ENCODE measurements around the gene LANCL2.

The LANCL2 gene

DNA sequence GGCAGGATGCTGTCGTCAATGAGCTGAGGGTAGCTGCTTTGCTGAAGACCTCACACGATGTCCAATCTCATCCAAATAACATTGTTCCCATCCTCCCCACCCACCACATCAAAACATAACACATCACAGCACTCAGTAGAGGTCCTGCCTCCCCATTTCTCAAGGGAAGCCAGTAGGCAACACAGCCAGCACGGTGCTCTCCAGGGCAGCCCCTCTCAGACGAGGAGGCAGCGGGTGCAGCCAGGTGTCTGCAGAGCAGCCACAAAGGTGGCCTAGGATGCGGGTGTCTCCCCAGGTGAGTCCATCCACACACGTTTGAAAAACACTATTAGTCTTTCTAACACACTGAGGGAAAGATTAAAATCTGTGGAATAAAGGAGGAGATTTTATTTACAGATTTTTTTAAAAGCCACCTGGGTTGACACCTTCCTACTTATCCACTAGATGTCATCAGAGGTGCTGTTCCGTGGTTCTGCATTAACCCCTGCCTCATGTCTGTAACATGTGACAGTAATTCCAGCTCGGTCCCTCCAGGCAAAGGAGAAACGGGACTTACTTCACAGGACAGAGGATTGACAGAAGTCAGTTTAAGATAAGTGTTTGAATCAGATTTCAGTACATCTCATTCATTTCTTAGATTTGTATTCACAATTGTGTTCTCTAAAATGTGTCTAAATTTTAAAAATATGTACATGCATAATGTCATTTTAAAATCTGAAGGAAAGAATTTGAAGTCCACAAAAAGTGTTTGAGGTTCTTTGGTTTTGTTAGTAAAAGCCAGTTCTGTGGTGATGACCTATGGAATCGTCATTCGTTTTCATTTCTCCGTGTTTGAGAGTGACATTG lies 68.0 kb downstream of the LANCL2 start:
- no peak for DNase-seq (ENCODE audit: extremely low read depth in 1 of 2, low read depth in 1 of 2)

DNA sequence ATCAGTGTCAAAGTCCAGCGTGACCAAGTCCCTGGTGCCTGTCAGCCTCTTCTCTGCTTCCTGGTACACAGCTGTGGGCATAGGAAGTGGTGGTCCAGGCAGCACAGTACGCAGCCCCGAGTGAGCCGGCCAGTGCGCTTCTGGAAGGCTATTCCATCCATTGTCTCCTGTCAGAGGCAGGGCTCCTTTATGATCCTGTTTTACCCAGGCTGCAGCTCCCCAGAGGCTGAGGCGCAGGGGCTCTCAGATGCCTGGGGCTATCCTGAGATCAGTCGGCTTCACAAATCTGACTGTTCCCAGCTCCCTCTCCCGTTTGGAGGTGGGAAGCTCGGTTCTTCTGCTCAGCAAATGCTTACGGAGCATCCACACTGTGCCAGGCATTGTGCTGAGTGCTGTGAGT lies 70.3 kb downstream of the LANCL2 start:
- no peak for DNase-seq (ENCODE audit: extremely low read depth in 1 of 2, low read depth in 1 of 2)

DNA sequence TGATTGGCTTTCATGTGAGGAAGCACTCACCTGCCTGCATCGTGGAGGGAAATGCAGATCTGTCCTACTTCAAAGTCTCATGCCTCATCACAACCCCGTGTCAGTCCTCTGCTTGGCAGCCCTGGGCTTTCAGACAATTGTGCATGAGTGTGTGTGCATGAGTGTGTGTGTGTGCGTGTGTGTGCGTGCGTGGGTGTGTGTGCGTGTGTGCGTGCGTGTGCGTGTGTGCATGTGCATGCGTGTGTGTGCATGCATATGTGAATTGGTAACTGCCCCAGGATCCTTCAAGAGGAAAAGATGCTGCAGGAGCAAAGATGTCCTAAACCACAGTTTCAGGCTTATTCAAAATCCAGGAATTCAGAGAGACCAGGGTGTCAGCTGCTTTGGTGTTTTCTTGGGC lies 71.3 kb downstream of the LANCL2 start:
- no peak for DNase-seq (ENCODE audit: extremely low read depth in 1 of 2, low read depth in 1 of 2)

DNA sequence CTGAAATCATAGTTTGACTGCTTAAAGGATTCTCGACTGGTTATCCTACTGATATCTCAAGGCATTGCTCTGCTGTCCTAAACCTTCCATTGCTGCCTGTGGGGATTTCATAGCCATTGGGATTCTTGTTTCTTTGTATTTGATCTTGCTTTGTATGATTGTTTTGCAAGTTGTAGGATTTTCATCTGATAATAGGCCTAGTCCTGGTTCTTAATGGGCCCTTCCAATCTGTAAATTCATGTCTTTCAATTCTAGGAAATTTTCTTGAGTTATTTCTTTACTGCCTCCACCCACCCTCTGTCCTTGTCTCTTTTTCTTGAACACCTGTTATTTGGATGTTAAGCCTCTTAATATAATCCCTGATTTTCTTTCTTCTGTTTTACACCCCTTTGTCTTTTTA lies 72.2 kb downstream of the LANCL2 start:
- no peak for DNase-seq (ENCODE audit: extremely low read depth in 1 of 2, low read depth in 1 of 2)

DNA sequence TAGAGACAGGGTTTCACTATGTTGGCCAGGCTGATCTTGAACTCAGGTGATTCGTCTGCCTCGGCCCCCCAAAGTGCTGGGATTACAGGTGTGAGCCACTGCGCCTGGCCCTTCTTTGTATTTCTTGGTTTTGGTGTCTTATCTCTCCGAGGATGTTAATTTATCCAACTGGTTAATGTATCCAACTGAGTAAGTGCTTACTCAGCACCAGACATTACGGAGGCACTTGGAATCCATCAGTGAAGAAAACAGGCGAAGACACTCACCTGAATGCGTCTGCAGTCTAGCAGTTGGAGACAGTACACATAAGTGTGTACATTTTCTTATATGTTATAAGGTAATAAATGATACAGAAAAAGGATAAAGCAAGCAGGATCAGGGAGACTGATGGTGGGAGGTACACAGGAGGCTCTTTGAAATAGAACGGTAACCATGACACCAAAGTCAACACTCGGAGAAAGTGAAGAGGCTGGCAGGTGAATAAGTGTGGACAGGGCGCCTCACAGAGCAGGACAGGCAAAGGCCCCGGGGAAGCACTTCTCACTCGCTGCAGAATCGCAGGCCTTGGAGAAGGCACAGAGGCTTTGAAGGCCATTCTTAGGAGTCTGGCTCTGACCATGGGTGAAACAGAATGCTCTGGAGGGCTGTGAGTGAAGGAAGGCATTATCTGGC lies 73.1 kb downstream of the LANCL2 start:
- DNase-seq (ENCODE audit: extremely low read depth in 1 of 2, low read depth in 1 of 2): no peak

DNA sequence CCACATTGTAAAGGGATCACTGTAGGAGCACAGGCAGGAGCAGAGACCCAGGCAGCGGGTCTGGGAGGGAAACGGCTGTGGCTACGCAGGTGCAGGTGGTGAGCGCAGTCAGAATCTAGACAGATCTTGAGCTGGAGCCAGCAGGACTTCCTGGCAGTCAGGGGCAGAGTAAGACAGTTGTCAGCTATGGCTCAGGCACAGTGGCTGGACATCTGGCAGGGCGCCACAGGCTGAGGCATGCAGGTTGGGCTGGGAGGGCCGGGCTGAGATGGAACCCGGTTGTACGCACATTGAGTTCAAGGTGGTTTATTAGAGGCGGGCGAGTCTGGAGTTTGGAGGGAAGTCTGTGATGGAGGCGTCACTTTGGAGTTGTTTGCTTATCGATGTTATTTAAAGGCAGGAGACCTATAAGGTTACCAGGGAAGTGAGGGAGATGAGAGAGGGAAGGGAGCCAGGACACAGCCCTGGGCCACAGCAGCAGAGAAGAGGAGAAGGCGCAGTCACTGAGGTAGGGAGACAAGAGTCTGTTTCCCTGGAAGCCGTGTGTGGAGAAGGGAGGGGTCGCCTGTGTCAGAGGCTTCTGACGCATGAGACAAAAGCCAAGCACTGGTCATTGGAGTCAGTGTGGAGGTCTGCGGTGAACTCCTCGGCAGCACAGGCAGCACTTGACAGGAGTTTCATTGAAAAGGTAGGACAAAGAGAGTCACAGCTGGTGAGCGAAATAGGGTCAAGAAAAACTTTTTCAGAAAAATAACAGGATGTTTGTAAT lies 73.8 kb downstream of the LANCL2 start:
- DNase-seq (ENCODE audit: extremely low read depth in 1 of 2, low read depth in 1 of 2): no peak

DNA sequence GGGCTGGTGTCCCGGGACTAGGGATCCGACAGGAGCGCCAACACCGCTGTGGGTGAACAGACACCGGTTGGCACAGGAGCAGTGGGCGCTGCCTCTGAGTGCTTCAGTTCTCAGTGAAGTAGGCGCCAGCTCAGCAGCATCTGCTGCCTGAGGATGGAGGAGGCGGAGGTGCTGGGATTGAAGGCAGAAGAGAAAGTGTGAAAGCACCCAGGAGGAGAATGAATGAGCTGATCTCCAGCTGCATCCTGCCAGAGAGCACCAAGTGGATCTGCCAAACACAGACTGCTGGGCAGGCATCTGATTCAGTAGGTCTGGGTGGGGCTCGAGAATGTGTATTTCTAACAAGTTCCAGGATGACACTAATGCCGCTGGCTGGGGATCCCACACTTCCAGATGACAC lies 74.5 kb downstream of the LANCL2 start:
- no peak for DNase-seq (ENCODE audit: extremely low read depth in 1 of 2, low read depth in 1 of 2)

DNA sequence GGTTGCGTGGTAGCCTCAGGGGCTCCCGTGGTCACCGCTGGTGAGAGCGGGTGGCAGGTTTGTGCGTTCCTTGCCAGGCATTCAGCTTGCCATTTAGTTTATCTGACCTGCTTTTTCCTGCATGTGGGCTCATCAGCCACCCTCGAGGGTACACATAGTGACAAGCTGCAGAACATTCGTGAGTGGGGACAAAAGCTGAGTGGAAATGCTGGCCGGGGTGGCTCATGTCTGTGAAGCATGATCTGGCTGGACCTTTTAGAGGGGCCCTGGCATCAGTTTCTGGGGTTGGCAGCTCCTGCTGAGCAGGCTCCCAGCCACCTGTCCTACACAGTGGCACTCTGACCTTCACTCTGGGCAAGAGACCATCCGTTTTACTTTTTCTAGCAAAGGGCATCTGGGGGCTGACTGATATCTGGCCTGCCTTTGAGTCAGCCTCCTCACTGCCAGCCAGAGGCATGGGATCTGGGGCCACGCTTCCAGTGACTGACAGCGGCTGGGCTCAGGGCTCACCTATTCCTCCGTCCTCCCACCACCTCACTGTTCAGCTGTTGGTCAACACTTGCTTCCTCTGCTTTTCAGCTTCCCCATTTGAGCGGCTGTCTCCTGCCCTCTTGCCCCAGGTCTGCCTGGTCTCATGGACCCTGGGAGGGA lies 75.0 kb downstream of the LANCL2 start:
- no peak for DNase-seq (ENCODE audit: extremely low read depth in 1 of 2, low read depth in 1 of 2)

DNA sequence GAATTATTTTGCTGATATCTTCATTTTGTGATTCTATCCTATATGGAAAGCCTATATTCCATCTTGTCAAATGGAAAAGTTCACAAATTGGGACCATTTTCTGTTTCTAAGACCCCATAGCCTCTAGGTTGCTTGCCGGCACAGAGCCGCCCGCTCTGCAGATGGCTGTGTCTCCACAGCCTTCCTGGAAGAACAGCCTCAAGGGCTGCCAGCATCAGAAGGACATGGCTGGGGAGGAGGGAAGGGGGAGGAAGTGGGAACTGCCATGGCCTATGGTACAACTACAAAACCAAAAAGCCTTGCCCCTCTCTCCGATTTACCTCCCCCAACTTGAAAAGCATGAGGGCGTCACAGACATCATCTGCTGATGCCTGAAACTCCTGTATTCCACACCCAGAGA lies 75.9 kb downstream of the LANCL2 start:
- no peak for DNase-seq (ENCODE audit: extremely low read depth in 1 of 2, low read depth in 1 of 2)

DNA sequence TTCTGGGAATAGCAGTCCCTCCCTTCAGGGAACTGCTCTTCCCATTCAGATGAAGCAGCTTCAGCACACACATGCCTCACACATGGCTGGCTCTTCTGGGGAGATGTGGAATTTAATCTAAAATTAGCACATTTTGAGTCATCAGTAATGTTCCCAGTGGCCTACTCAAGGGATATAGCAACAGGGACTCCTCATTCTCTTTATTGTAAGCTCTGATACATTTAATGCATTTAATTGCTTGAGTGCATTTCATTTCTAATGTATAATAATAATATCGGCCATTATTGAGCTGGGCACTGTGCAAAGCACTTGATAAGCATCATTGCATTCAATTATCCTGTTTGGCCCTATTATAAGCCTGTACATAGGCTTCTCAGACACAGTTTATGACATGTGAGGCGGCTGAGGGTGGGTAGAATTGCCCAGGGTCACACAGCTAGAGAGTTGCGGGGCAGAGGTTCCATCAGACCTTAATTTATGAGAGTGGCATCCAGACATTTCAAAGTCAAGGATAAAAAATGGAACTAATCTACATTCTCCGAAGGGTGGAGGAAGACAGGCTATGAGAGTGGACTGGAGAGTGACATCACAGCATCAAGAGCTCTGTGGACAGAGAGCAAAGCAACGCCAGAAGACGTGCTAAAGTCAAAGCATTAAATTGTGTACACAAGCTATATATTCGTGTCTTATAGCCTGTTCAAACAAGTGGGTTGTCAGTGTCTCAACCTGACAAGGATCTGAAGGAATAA lies 76.8 kb downstream of the LANCL2 start:
- no peak for DNase-seq (ENCODE audit: extremely low read depth in 1 of 2, low read depth in 1 of 2)

DNA sequence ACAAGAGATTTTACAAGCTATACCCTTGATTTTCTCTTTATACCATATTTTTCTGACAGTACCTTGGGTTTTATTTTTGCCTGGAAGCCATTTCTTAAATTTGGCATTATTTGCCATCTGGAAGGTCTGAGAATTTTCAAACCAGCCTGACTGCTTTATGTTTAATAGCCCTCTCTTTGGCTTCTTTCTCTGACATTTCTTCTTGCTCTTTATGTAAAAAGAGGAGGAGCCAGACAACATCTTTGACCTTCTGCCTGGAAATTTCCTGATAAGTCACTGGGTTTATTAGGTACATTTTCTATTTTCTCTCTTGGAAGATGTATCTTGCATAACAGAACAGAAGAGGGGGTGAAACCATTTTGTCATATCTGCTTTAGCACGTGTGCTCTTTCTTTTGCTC lies 79.6 kb downstream of the LANCL2 start:
- no peak for DNase-seq (ENCODE audit: extremely low read depth in 1 of 2, low read depth in 1 of 2)

DNA sequence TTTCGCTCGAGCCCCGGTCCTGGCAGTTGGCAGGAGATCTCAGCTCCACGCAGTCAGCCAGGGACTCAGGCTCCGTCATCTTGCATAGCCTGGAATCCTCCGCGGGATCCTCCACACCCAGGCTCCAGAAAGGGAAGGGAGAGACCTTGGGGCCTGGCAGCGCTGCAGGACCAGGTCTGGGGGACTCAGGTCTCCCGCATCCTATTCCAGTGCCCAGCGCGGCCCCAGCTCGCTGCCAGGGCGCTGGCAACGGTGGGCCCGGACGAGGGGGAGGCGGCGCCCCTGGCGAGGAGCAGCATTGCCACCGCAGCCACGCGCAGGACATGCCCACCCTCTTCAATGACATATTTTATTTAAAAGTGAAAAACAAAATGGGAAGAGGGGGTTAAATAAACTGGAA lies 83.4 kb downstream of the LANCL2 start:
- DNase-seq (ENCODE audit: extremely low read depth in 1 of 2, low read depth in 1 of 2): no peak

DNA sequence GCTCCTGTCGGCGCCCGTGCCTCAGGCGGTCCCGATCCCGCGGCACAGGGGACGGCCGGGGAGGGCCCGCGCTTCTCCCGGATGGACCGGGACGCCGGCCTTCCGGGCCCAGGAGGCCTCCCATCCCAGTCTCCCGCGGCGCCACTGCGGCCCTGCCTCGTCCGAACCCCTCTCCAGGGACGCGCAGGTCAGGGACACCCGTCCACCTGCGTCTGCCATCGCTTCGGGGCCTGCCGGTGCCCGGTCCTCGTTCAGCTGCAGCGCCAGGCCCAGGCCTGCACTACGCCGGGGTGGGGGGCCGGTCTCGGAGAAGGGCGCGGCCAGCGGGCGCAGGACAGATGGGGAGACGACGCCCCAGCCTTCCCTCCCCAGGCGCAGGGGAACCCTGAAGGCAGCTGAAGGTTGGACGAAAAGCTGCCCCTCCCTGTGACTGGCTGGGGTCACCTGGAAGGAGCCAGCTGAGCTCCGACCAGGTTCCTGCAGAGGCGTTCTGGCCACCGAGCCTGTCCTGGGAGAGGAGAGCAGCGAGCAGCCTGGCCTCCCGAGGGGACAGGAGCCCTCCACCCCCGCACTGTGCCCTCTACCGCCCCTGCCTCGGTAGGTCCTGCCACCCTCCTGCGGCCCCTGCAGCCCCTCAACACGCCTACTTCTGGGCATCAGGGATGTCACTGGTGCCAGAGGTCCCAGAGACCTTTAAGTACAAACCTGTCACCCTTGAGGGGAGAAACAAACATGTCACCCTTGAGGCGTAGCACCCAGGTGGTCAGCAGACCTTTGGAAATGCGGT lies 84.3 kb downstream of the LANCL2 start:
- DNase-seq (ENCODE audit: extremely low read depth in 1 of 2, low read depth in 1 of 2): no peak

DNA sequence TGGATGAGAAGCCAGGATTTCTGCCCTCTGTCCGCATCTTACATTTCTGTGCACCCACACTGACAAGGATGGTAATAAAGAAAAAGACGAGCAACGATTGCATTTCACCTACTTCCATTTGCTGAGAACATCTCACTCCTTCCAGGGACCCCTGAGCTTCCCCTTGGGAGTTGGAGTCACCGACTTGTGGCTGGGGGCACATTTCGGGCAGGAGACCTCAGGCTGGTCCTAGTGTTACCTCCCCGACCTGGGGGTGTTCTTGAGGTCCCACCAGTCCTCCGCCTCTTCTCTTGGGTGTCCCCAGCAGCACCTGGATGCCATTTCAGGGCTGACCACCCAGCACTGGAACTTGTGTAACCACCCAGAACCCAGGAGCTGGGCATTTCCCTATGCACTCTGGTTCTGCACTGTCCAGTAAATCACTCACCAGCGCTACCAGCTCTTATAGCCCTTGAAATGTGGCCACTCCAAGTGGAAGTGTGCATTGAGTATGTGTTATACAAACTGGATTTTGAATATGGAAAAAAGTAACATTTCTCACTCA lies 84.9 kb downstream of the LANCL2 start:
- no peak for DNase-seq (ENCODE audit: extremely low read depth in 1 of 2, low read depth in 1 of 2)

DNA sequence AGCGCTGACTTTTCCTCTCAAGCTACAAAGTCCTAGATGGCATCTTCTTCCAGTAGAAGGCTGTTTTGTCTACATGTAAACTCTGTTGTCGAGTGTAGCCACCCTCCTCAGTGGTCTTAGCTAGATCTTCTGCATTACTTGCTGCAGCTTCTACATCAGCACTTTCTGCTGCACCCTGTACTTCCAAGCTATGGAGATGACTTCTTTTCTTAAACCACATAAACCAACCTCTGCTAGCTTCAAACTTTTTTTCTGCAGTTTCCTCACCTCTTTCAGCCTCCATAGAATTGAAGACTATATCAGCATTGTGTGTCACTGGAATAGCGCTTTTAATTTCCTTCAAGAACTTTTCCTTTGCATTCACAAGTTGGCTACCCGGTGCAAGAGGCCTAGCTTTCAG lies 87.8 kb downstream of the LANCL2 start:
- no peak for DNase-seq (ENCODE audit: extremely low read depth in 1 of 2, low read depth in 1 of 2)

DNA sequence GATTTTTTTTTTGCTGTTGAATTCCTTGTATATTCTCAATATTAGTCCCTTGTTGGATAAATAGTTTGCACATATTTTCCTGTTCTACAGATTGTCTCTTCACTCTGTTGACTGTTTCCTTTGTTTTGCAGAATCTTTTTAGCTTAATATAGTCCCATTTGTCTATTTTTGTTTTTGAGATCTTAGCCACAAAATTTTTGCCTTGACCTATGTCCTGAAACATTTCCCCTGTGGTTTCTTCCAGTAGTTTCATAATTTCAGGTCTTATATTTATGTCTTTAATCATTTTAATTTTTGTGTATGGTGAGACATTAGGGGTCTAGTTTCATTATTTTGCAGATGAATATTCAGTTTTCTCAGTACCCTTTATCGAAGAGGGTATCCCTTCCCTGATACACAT lies 92.7 kb downstream of the LANCL2 start:
- DNase-seq (ENCODE audit: extremely low read depth in 1 of 2, low read depth in 1 of 2): no peak

DNA sequence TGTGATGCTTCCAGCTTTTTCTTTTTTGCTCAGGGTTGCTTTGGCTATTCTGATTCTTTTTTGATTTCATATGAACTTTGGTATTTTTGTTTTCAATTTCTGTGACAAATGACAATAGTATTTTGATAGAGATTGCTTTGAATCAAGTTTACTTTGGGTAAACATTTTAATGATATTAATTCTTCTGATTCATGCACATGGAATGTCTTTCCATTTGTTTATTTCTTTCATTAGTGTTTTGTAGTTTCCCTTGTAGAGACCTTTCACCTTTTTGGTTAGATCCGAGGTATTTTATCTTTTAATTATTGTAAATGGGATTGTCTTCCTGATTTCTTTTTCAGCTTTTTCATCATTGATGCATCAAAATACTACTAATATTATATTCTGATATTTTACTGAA lies 93.2 kb downstream of the LANCL2 start:
- DNase-seq (ENCODE audit: extremely low read depth in 1 of 2, low read depth in 1 of 2): no peak

DNA sequence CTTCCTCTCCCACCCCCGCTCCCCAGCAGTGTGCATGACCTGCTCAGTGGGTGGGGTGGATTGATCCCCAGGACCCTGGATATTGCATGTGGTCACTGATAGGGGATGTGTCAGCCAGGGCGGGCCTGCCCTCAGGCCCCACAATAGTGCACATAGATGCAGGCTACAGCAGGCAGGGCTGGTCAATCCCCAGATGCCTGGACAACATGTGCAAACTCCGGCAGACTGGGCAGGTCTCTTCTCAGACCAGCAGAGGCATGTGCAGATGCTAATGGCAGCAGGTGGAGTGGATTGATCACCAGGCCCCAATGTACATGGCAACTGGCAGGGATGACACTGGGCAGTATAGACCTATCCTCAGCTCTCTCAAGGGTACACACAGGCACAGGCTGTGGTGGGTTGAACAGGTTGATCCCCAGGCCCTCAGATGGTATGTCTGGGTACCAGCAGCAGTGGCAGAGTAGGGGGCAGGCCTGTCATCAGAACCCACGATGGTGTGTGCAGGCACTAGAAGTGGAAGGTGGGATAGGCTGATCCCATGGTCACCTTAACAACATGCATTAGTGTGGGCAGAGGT lies 98.6 kb downstream of the LANCL2 start:
- DNase-seq (ENCODE audit: extremely low read depth in 1 of 2, low read depth in 1 of 2): no peak

DNA sequence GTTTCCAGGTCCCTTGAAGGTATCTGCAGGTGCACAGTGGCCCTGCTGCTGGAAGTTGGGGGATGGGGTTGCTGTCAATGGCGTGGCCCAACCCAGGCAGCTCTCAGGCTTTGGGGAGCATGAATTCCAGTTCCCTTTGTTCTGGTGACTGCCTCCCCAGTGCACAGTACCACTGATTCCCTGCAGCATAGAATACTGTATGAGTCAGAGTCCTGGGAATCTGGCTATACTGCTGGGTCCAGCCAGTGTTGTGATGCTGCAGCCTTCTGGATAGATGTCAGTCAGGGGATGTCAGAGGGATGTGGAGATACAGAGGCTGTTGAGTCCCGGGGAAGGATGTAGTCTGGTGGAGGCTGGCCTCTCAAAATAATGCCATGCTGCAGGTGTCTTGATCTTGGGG lies 99.3 kb downstream of the LANCL2 start:
- DNase-seq (ENCODE audit: extremely low read depth in 1 of 2, low read depth in 1 of 2): no peak

All from activated CD8-positive, alpha-beta memory T cell treated with anti-CD3 and anti-CD28 coated beads for 1 hour (primary cell).